AG09309 (cell line): ENCODE measurements around the gene FADS3.

ENCODE experiments used
- DNase-seq: peaks from one replicate; pipeline ENCODE4 v3.0.0-alpha.2; 2010; ENCODE audit warnings: low read depth
- H3K4me3 ChIP-seq: 2 replicates; pipeline ENCODE4 v1.5.1; 2011; ENCODE audit warnings: mild to moderate bottlenecking, low read depth, low read length, moderate library complexity; ENCODE audit not compliant: control insufficient read depth
- TF ChIP-seq, protein P1 (sequence below): IDR thresholded peaks from 2 replicates; pipeline ENCODE4 v1.5.1; 2011; ENCODE audit warnings: mild to moderate bottlenecking, low read depth, low read length, inconsistent platforms; ENCODE audit not compliant: insufficient read depth, control insufficient read depth; ENCODE audit errors: missing control alignments

FADS3 gene

GRCh38 chr11:61873588-61874376, 17.6 kb downstream of the FADS3 start:
- no peak overlapping the region for H3K4me3 ChIP-seq
- TF ChIP-seq, protein P1, sequence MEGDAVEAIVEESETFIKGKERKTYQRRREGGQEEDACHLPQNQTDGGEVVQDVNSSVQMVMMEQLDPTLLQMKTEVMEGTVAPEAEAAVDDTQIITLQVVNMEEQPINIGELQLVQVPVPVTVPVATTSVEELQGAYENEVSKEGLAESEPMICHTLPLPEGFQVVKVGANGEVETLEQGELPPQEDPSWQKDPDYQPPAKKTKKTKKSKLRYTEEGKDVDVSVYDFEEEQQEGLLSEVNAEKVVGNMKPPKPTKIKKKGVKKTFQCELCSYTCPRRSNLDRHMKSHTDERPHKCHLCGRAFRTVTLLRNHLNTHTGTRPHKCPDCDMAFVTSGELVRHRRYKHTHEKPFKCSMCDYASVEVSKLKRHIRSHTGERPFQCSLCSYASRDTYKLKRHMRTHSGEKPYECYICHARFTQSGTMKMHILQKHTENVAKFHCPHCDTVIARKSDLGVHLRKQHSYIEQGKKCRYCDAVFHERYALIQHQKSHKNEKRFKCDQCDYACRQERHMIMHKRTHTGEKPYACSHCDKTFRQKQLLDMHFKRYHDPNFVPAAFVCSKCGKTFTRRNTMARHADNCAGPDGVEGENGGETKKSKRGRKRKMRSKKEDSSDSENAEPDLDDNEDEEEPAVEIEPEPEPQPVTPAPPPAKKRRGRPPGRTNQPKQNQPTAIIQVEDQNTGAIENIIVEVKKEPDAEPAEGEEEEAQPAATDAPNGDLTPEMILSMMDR, result no peak
- DNase-seq, result no peak

DNA sequence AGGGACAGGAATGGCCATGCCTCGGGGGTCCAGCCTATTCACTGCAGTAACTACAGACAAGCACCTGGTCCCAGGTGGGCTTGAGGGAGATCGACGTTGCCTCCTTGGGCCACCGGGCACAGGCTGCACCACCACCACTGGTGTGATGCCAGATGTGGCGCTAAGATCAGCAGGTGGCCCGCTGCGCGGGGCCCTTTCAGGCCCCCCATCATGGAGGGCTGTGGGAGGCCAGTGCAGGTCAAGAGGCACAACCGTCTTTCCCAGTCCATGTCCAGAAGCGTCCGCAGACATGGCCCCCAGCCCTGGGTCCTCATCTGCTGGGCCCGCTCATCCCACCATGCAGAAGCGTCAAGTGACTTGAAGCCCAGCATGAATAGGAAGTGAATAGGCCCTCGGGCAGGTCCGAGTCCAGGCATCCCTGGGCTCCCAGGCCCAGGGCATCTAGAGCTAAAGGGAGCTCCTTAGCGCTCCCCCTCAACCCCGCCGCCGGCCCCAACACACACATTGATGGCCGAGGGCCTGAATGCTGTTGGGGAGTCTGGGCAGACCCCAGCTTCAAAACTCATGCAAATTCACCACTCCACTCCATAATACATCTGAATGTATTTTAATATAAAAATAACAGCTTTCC, 18.3 kb downstream of the FADS3 start:
- TF ChIP-seq, protein P1, result no peak
- no peak for DNase-seq
- H3K4me3 ChIP-seq, result no peak overlapping the region

- TF ChIP-seq, protein P1, result peak; percentile 96
- DNase-seq, result peak; percentile 43
- H3K4me3 ChIP-seq, result peak overlapping the region; percentile 8
Observed at GRCh38 chr11:61871158-61871597, 20.2 kb downstream of the FADS3 start.

- TF ChIP-seq, protein P1, result no peak
- no peak overlapping the region for H3K4me3 ChIP-seq
- DNase-seq, result no peak
Observed at GRCh38 chr11:61870541-61871031, 20.8 kb downstream of the FADS3 start.

DNA sequence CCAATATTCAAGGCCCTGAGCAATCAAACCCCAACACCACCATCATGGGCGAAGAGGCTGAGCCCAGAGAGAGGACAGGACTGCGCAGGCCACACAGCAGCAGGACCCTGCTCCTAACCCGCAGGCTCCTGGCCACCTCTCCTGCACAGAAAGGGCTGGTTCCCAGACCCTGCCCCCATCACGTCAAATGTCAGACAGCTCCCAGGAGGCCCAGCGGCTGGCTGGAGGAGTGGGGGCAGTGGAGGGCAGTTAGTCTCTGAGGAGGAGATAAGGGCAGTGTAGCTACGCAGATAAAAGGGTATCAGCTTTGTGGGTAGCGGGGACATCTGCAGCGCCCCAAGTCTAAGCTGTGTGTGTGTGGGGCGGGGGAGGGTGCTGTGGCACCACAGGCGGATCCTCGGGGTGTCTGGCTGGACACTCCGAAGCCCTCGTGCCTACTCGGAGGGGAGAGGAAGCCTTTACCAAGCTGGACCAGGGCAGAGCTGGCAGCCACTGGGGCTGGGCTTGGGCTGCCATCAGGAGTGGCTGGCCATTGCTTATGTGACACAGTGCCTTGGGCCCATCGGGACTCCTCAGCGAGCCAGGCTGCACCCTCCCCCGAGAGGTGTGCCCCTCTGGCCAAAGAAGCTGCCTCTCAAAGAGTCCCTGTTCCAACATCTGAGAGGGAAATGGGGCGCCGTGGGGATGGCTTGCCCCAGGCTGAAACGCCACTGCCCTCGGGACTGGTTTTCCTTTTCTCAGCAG, 21.5 kb downstream of the FADS3 start:
- TF ChIP-seq, protein P1, result no peak
- H3K4me3 ChIP-seq, result no peak overlapping the region
- no peak for DNase-seq

- no peak overlapping the region for H3K4me3 ChIP-seq
- no peak for DNase-seq
- TF ChIP-seq, protein P1, result no peak
Observed at GRCh38 chr11:61869429-61869707, 22.0 kb downstream of the FADS3 start.
